GM21528 (cell line): ENCODE measurements around the gene GOLGA6C.
"Not testable (repeated sequence)": the region's sequence is repeated elsewhere in the genome, so short reads cannot be mapped to it uniquely, and the experiment has no call there.

Experiments
- ATAC-seq: cut with Tn5 transposase; IDR thresholded peaks from one replicate; pipeline ENCODE4 v1.9.1; 2021; ENCODE audit warnings: mild to moderate bottlenecking, moderate library complexity; ENCODE audit not compliant: unreplicated experiment, low FRiP score

The GOLGA6C gene

DNA sequence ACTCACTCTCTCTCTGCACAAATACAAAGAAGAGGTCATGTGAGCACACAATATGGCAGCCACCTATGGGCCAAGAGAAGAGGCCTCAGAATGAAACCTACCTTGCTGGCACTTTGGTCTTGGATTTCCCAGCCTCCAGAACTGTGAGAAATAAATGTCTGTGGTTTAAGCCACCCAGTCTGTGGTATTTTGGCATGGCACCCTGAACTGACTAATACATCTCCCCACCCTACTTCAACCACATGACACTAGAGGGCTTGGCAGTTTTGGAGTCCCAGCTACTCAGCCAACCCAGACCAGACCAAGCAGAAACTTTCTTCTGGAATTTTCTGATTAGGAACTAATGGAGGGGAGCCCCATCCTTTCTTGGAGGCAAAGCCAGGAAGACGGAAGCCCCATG lies 54.4 kb downstream of the GOLGA6C start:
- ATAC-seq, result not testable (repeated sequence)

GRCh38 chr15:75313116-75313845 lies 55.1 kb downstream of the GOLGA6C start:
- no peak for ATAC-seq

- ATAC-seq, result no peak
Measured at GRCh38 chr15:75314552-75315290, 56.6 kb downstream of the GOLGA6C start.

GRCh38 chr15:75319231-75319897 lies 61.2 kb downstream of the GOLGA6C start:
- ATAC-seq, result not testable (repeated sequence)
